ENCODE measurements around the gene INO80C.
"Not testable (repeated sequence)": the region's sequence is repeated elsewhere in the genome, so short reads cannot be mapped to it uniquely, and the experiment has no call there.

Gene INO80C

GRCh38 chr18:35490894-35491699, 6.7 kb downstream of the INO80C start:
- no peaks in the 10 kb centered on the region for H3K27me3 ChIP-seq (ENCODE audit: insufficient read depth, low read length)
- H3K23ac ChIP-seq (ENCODE audit: low read length), result no peak overlapping the region
- H3K79me1 ChIP-seq (ENCODE audit: low read length), result peaks cover 15% of the 10 kb centered on the region
- peak overlapping the region; percentile 52 for H2AFZ ChIP-seq (ENCODE audit: insufficient read depth, low read length, poor library complexity)
- H3K36me3 ChIP-seq (ENCODE audit: control insufficient read depth in 1 of 2, insufficient read depth in 2 of 2, low read length in 2 of 2), result no peaks in the 10 kb centered on the region
- no peak overlapping the region for H3K9ac ChIP-seq (ENCODE audit: low read length)
- H3K27ac ChIP-seq (ENCODE audit: low read depth, low read length), result peak overlapping the region; percentile 72
- no peak for DNase-seq
- peaks cover 17 to 24% of the 10 kb centered on the region in 2 experiments for H3K4me1 ChIP-seq (ENCODE audit: control insufficient read depth in 1 of 2, insufficient read depth in 2 of 2, low read length in 2 of 2)
- H3K9me3 ChIP-seq (ENCODE audit: insufficient read depth, low read depth, low read length), result no peaks in the 10 kb centered on the region
- no peak overlapping the region for H4K12ac ChIP-seq (ENCODE audit: low read depth, low read length)
- no peak overlapping the region for H3K4me2 ChIP-seq (ENCODE audit: low read length)
- H3K18ac ChIP-seq (ENCODE audit: low read length), result peak overlapping the region; percentile 48
- H2BK5ac ChIP-seq (ENCODE audit: low read depth, low read length, poor library complexity), result peak overlapping the region; percentile 78
- peak overlapping the region; percentile 58 for H3K14ac ChIP-seq (ENCODE audit: low read length)
- peak overlapping the region; percentile 17 for H4K8ac ChIP-seq (ENCODE audit: low read depth, low read length)
- peak overlapping the region; percentile 79 for H2BK12ac ChIP-seq (ENCODE audit: low read length)
- no peak overlapping the region for H3K4me3 ChIP-seq (ENCODE audit: low read depth, low read length)
- WGBS (ENCODE audit: extremely low coverage, insufficient coverage, insufficient read length), result no CpG with 5 or more reads among the region's 10 CpGs
- peak overlapping the region; percentile 58 for H4K91ac ChIP-seq (ENCODE audit: low read depth, low read length)
- H3K4ac ChIP-seq (ENCODE audit: low read depth, low read length), result peak overlapping the region; percentile 73
- peak overlapping the region; percentile 2 for H2BK120ac ChIP-seq (ENCODE audit: insufficient read depth, low read length, poor library complexity)
- H2AK5ac ChIP-seq (ENCODE audit: low read length), result peak overlapping the region; percentile 12
- peaks cover 6% of the 10 kb centered on the region for H3K79me2 ChIP-seq (ENCODE audit: control insufficient read depth, insufficient read depth, low read length, poor library complexity)

GRCh38 chr18:35489913-35490490, 7.8 kb downstream of the INO80C start:
- no peaks in the 10 kb centered on the region for H3K36me3 ChIP-seq (ENCODE audit: control insufficient read depth in 1 of 2, insufficient read depth in 2 of 2, low read length in 2 of 2)
- peak overlapping the region; percentile 11 for H3K18ac ChIP-seq (ENCODE audit: low read length)
- H2BK120ac ChIP-seq (ENCODE audit: insufficient read depth, low read length, poor library complexity), result peak overlapping the region; percentile 52
- peak overlapping the region; percentile 65 for H4K91ac ChIP-seq (ENCODE audit: low read depth, low read length)
- H3K27ac ChIP-seq (ENCODE audit: low read depth, low read length), result no peak overlapping the region
- peak overlapping the region; percentile 11 for H3K14ac ChIP-seq (ENCODE audit: low read length)
- no peak overlapping the region for H4K12ac ChIP-seq (ENCODE audit: low read depth, low read length)
- H3K4me3 ChIP-seq (ENCODE audit: low read depth, low read length), result no peak overlapping the region
- no peaks in the 10 kb centered on the region for H3K9me3 ChIP-seq (ENCODE audit: insufficient read depth, low read depth, low read length)
- H3K79me1 ChIP-seq (ENCODE audit: low read length), result peaks cover 15% of the 10 kb centered on the region
- WGBS (ENCODE audit: extremely low coverage, insufficient coverage, insufficient read length), result no CpG with 5 or more reads among the region's 7 CpGs
- peaks cover 17 to 24% of the 10 kb centered on the region in 2 experiments for H3K4me1 ChIP-seq (ENCODE audit: control insufficient read depth in 1 of 2, insufficient read depth in 2 of 2, low read length in 2 of 2)
- H2BK12ac ChIP-seq (ENCODE audit: low read length), result peak overlapping the region; percentile 81
- H3K4ac ChIP-seq (ENCODE audit: low read depth, low read length), result peak overlapping the region; percentile 65
- H2AK5ac ChIP-seq (ENCODE audit: low read length), result peak overlapping the region; percentile 86
- H3K79me2 ChIP-seq (ENCODE audit: control insufficient read depth, insufficient read depth, low read length, poor library complexity), result peaks cover 6% of the 10 kb centered on the region
- peak overlapping the region; percentile 17 for H2AFZ ChIP-seq (ENCODE audit: insufficient read depth, low read length, poor library complexity)
- DNase-seq, result no peak
- no peak overlapping the region for H3K9ac ChIP-seq (ENCODE audit: low read length)
- no peak overlapping the region for H4K8ac ChIP-seq (ENCODE audit: low read depth, low read length)
- no peak overlapping the region for H3K23ac ChIP-seq (ENCODE audit: low read length)
- no peak overlapping the region for H3K4me2 ChIP-seq (ENCODE audit: low read length)
- H2BK5ac ChIP-seq (ENCODE audit: low read depth, low read length, poor library complexity), result peak overlapping the region; percentile 39
- H3K27me3 ChIP-seq (ENCODE audit: insufficient read depth, low read length), result no peaks in the 10 kb centered on the region

DNA sequence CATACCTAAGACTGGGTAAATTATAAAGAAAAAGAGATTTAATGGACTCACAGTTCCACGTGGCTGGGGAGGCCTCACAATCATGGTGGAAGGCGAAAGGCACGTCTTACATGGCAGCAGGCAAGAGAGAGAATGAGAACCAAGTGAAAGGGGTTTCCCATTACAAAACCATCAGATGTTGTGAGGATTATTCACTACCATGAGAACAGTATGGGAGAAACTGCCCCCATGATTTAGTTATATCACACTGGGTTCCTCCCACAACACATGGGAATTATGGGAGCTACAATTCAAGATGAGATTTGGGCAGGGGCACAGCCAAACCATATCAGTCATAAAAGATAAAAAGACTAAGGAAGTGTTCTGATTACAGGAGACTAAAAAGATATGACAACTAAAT, 8.5 kb downstream of the INO80C start:
- not testable (repeated sequence) for H3K9ac ChIP-seq (ENCODE audit: low read length); H3K36me3 ChIP-seq (ENCODE audit: control insufficient read depth in 1 of 2, insufficient read depth in 2 of 2, low read length in 2 of 2); H3K9me3 ChIP-seq (ENCODE audit: insufficient read depth, low read depth, low read length); H2AFZ ChIP-seq (ENCODE audit: insufficient read depth, low read length, poor library complexity); H2BK12ac ChIP-seq (ENCODE audit: low read length); H4K91ac ChIP-seq (ENCODE audit: low read depth, low read length); H3K4ac ChIP-seq (ENCODE audit: low read depth, low read length); H3K79me2 ChIP-seq (ENCODE audit: control insufficient read depth, insufficient read depth, low read length, poor library complexity); H3K4me3 ChIP-seq (ENCODE audit: low read depth, low read length); H3K14ac ChIP-seq (ENCODE audit: low read length); H3K27ac ChIP-seq (ENCODE audit: low read depth, low read length); H2BK120ac ChIP-seq (ENCODE audit: insufficient read depth, low read length, poor library complexity); H4K8ac ChIP-seq (ENCODE audit: low read depth, low read length); H2AK5ac ChIP-seq (ENCODE audit: low read length); H3K4me2 ChIP-seq (ENCODE audit: low read length); H3K23ac ChIP-seq (ENCODE audit: low read length); H3K27me3 ChIP-seq (ENCODE audit: insufficient read depth, low read length); DNase-seq; H4K12ac ChIP-seq (ENCODE audit: low read depth, low read length); H2BK5ac ChIP-seq (ENCODE audit: low read depth, low read length, poor library complexity); H3K18ac ChIP-seq (ENCODE audit: low read length)
- H3K4me1 ChIP-seq (ENCODE audit: control insufficient read depth in 1 of 2, insufficient read depth in 2 of 2, low read length in 2 of 2), result peaks cover 17 to 24% of the 10 kb centered on the region in 2 experiments
- H3K79me1 ChIP-seq (ENCODE audit: low read length), result peaks cover 15% of the 10 kb centered on the region
- WGBS (ENCODE audit: extremely low coverage, insufficient coverage, insufficient read length), result no CpG with 5 or more reads among the region's 3 CpGs

DNA sequence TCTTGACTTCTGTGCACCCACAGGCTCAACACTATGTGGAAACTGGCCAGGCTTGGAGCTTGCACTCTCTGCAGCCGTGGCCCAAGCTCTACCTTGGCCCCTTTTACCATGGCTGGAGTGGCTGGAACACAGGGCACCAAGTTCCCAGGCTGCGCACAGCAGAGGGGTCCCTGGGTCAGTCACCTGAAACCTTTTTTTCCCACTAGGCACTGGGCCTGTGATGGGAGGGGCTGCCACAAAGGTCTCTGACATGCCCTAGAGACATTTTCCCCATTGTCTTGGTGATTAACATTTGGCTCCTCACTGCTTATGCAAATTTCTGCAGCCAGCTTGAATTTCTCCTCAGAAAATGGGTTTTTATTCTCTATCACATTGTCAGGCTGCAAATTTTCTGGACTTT, 9.4 kb downstream of the INO80C start:
- not testable (repeated sequence) for H3K27me3 ChIP-seq (ENCODE audit: insufficient read depth, low read length); DNase-seq; H3K27ac ChIP-seq (ENCODE audit: low read depth, low read length); H3K9ac ChIP-seq (ENCODE audit: low read length); H3K18ac ChIP-seq (ENCODE audit: low read length); H3K23ac ChIP-seq (ENCODE audit: low read length); H4K12ac ChIP-seq (ENCODE audit: low read depth, low read length); H2BK5ac ChIP-seq (ENCODE audit: low read depth, low read length, poor library complexity); H2BK12ac ChIP-seq (ENCODE audit: low read length); H4K91ac ChIP-seq (ENCODE audit: low read depth, low read length); H3K36me3 ChIP-seq (ENCODE audit: control insufficient read depth in 1 of 2, insufficient read depth in 2 of 2, low read length in 2 of 2); H4K8ac ChIP-seq (ENCODE audit: low read depth, low read length); H3K4me2 ChIP-seq (ENCODE audit: low read length); H2AFZ ChIP-seq (ENCODE audit: insufficient read depth, low read length, poor library complexity); H2AK5ac ChIP-seq (ENCODE audit: low read length); H3K4ac ChIP-seq (ENCODE audit: low read depth, low read length); H2BK120ac ChIP-seq (ENCODE audit: insufficient read depth, low read length, poor library complexity); H3K79me2 ChIP-seq (ENCODE audit: control insufficient read depth, insufficient read depth, low read length, poor library complexity); H3K14ac ChIP-seq (ENCODE audit: low read length); H3K9me3 ChIP-seq (ENCODE audit: insufficient read depth, low read depth, low read length); H3K4me3 ChIP-seq (ENCODE audit: low read depth, low read length)
- Histone ChIP-seq H3K79me1 (ENCODE audit: low read length) (peaks cover 15% of the 10 kb centered on the region), H3K4me1 (ENCODE audit: control insufficient read depth in 1 of 2, insufficient read depth in 2 of 2, low read length in 2 of 2) (peaks cover 17 to 21% of the 10 kb centered on the region in 2 experiments)
- no CpG with 5 or more reads among the region's 2 CpGs for WGBS (ENCODE audit: extremely low coverage, insufficient coverage, insufficient read length)

All from trophoblast cell (in vitro differentiated cells and primary cell).